A673 (cell line): ENCODE results near the gene ZNF205.

Source experiments
- CTCF ChIP-seq: fragments of 300-800, 200-600 bp; sonication (generic); conservative IDR thresholded peaks from 2 replicates; pipeline ENCODE4 v1.5.1; 2017; ENCODE audit warnings: low read depth, mild to moderate bottlenecking, antibody characterized with exemption, low read length, moderate library complexity, mixed read lengths
- EZH2 ChIP-seq: fragments of 200-600 bp; sonication (generic); IDR thresholded peaks from 2 replicates; pipeline ENCODE4 v1.6.1; 2017; ENCODE audit warnings: borderline replicate concordance, low read depth, mild to moderate bottlenecking, mixed read lengths, antibody characterized with exemption, low read length; ENCODE audit not compliant: poor library complexity, severe bottlenecking

- TF ChIP-seq CTCF, result 0 out of 2 replicates have a peak, but pooled peaks have one; percentile 10
- no peak for TF ChIP-seq EZH2
These were observed 46.3 kb downstream of the ZNF205 start for GRCh38 chr16:3158510-3159314.
